Lung (tissue), 12 donors: ENCODE results near the gene HK3. TPM values are rescaled to one million over a fixed set of nuclear protein-coding genes. Genes with fewer than 3 reads are reported as not detected.

Source experiments
- ATAC-seq: fragments of 200-7000 bp; cut with Tn5 transposase; one replicate; pipeline ENCODE4 v1.9.1; 2020; ENCODE audit warnings: moderate number of reproducible peaks; ENCODE audit not compliant: insufficient read depth, low FRiP score
- DNase-seq, 3 donors: peaks; one replicate each; pipeline ENCODE4 v3.0.0-alpha.2; 2013 to 2017
- H3K27ac ChIP-seq, 2 donors: one replicate each; pipeline ENCODE4 v1.5.1; 2013; ENCODE audit warnings: mild to moderate bottlenecking in 2 of 2, moderate library complexity in 2 of 2, control low read depth in 1 of 2, inconsistent platforms in 1 of 2, low read depth in 1 of 2, low read length in 1 of 2
- H3K27me3 ChIP-seq, 3 donors: one replicate each; pipeline ENCODE4 v1.5.1; 2013; ENCODE audit warnings: low read length in 2 of 3; ENCODE audit not compliant: control insufficient read depth in 3 of 3, insufficient read depth in 3 of 3
- H3K36me3 ChIP-seq, 4 donors: one replicate each; pipeline ENCODE4 v1.5.1; 2013; ENCODE audit warnings: low read length in 4 of 4, mild to moderate bottlenecking in 1 of 4, moderate library complexity in 1 of 4; ENCODE audit not compliant: control insufficient read depth in 4 of 4, insufficient read depth in 4 of 4
- H3K4me1 ChIP-seq, 5 donors: one replicate each; pipeline ENCODE4 v1.5.1; 2013; ENCODE audit warnings: low read length in 5 of 5, mild to moderate bottlenecking in 2 of 5, moderate library complexity in 1 of 5; ENCODE audit not compliant: control insufficient read depth in 5 of 5, insufficient read depth in 5 of 5
- H3K4me3 ChIP-seq: one replicate; pipeline ENCODE4 v1.5.1; 2013; ENCODE audit warnings: mild to moderate bottlenecking, control low read depth, moderate library complexity
- H3K9ac ChIP-seq, 2 donors: one replicate each; pipeline ENCODE4 v1.5.1; 2013; ENCODE audit warnings: low read length in 2 of 2, control low read depth in 1 of 2; ENCODE audit not compliant: insufficient read depth in 1 of 2
- H3K9me3 ChIP-seq, 4 donors: one replicate each; pipeline ENCODE4 v1.5.1; 2013; ENCODE audit warnings: low read length in 3 of 4, mild to moderate bottlenecking in 1 of 4, moderate library complexity in 1 of 4; ENCODE audit not compliant: control insufficient read depth in 4 of 4, insufficient read depth in 3 of 4
- WGBS, 2 donors: extraction: QIAGEN DNeasy Blood & Tissue Kit; methylation state at CpG; one replicate each; pipeline ENCODE4 v1.1.7; 2013; 5-methylcytosine and 5-hydroxymethylcytosine counted together
- polyA plus RNA-seq, 2 donors: library from polyadenylated mRNA; stranded (reverse); fragments of 200-250 nt; gene quantifications; one replicate each; pipeline ENCODE4 v1.2.1, GENCODE V29; 2013
- total RNA-seq, 2 donors: library from RNA; depleted of rRNA in 1 of 2; stranded (reverse); fragments of >200 nt in 1 of 2; gene quantifications; one replicate each; pipeline ENCODE4 v1.2.1, GENCODE V29; 2014 to 2021
- TF ChIP-seq, protein P1 (sequence below): IDR thresholded peaks from 2 replicates; pipeline ENCODE4 v1.5.1; 2012; ENCODE audit warnings: mild to moderate bottlenecking; ENCODE audit errors: control extremely low read depth, extremely low read depth
- donor health status: control.
- donor health status: control.
- donor health status: Bipolar disorder and iron deficiency.
- donor health status: healthy.
- donor health status: DM: yes; HTN: yes; CAD: no.

Gene HK3
- total and polyA plus RNA-seq, 4 donors, result 9.2 to 260 (median 83.8) TPM

- Histone ChIP-seq H3K4me3 (no peak overlapping the region), H3K27me3 (peaks cover 3 to 25% (median 6%) of the 10 kb centered on the region in 3 donors), H3K9ac (no peak overlapping the region), H3K36me3 (no peaks in the 10 kb centered on the region), H3K9me3 (peaks cover 0 to 5% (median 0%) of the 10 kb centered on the region in 4 donors), H3K27ac (no peak overlapping the region), H3K4me1 (no peaks in the 10 kb centered on the region)
- DNase-seq (peak; percentile 52 to 63 (median 53)), ATAC-seq (no peak)
- TF ChIP-seq, protein P1, sequence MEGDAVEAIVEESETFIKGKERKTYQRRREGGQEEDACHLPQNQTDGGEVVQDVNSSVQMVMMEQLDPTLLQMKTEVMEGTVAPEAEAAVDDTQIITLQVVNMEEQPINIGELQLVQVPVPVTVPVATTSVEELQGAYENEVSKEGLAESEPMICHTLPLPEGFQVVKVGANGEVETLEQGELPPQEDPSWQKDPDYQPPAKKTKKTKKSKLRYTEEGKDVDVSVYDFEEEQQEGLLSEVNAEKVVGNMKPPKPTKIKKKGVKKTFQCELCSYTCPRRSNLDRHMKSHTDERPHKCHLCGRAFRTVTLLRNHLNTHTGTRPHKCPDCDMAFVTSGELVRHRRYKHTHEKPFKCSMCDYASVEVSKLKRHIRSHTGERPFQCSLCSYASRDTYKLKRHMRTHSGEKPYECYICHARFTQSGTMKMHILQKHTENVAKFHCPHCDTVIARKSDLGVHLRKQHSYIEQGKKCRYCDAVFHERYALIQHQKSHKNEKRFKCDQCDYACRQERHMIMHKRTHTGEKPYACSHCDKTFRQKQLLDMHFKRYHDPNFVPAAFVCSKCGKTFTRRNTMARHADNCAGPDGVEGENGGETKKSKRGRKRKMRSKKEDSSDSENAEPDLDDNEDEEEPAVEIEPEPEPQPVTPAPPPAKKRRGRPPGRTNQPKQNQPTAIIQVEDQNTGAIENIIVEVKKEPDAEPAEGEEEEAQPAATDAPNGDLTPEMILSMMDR, result no peak
- 60 to 68% methylated on average over 17 of the region's 17 CpGs for WGBS, 2 donors
Measured at GRCh38 chr5:176870110-176870591, 29.0 kb downstream of the HK3 start.

- Histone ChIP-seq H3K4me3 (no peak overlapping the region), H3K9ac (no peak overlapping the region), H3K27ac (no peak overlapping the region), H3K4me1 (no peaks in the 10 kb centered on the region), H3K27me3 (peaks cover 6 to 21% (median 9%) of the 10 kb centered on the region in 3 donors), H3K9me3 (peaks cover 0 to 5% (median 0%) of the 10 kb centered on the region in 4 donors), H3K36me3 (no peaks in the 10 kb centered on the region)
- DNase-seq (no peak), ATAC-seq (no peak)
- WGBS, 2 donors, result 81 to 82% methylated on average over 38 of the region's 38 CpGs
- TF ChIP-seq, protein P1, result no peak
Measured at GRCh38 chr5:176869501-176870109, 29.5 kb downstream of the HK3 start.

DNA sequence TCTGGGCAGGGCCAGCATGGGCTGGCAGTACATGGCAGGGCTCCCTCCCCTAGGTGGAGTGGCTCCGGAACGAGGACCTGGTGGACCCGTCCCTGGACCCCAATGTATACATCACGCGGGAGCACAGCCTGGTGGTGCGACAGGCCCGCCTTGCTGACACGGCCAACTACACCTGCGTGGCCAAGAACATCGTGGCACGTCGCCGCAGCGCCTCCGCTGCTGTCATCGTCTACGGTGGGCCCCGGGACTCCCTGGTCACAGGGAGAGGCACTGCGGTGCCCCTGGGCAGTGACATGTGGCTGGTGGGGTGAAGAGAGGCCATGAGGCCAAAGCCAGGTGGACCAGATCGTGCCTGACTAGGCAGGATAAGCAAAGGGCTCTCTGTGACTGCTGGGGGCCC is 30.4 kb downstream of the HK3 start:
- Histone ChIP-seq H3K27me3 (peaks cover 8 to 20% (median 10%) of the 10 kb centered on the region in 3 donors), H3K27ac (no peak overlapping the region), H3K9me3 (peaks cover 0 to 2% (median 0%) of the 10 kb centered on the region in 4 donors), H3K36me3 (no peaks in the 10 kb centered on the region), H3K9ac (no peak overlapping the region), H3K4me3 (no peak overlapping the region), H3K4me1 (no peaks in the 10 kb centered on the region)
- ATAC-seq (no peak), DNase-seq (no peak)
- 91 to 93% methylated on average over 20 of the region's 20 CpGs for WGBS, 2 donors
- TF ChIP-seq, protein P1, result no peak
